Measurements from ENCODE around the gene UNC119B. TPM values are rescaled to one million over a fixed set of nuclear protein-coding genes. Genes with fewer than 3 reads are reported as not detected.

UNC119B gene
- total RNA-seq, 4 donors from 2014 or later = 20.4 to 27.1 (median 22.1) TPM

- Histone ChIP-seq H3K4me1 (no peaks in the 10 kb centered on the region), H3K9me3 (no peaks in the 10 kb centered on the region), H3K36me3 (peaks cover 0 to 58% (median 0%) of the 10 kb centered on the region in 3 donors), H3K4me3 (no peak overlapping the region), H3K27me3 (no peaks in the 10 kb centered on the region), H3K27ac (no peak overlapping the region)
- no peak for TF ChIP-seq CTCF (IDR thresholded peaks at IDR 0.05)
- 82 to 83% methylated on average over 11 of the region's 11 CpGs for WGBS, 2 donors
- no peak for DNase-seq (ENCODE audit: low spot score in 2 of 2)
Measured at GRCh38 chr12:120703311-120703942, 6.8 kb upstream of the UNC119B start.

- peaks cover 0 to 36% (median 0%) of the 10 kb centered on the region in 3 donors for H3K36me3 ChIP-seq
- H3K9me3 ChIP-seq = no peaks in the 10 kb centered on the region
- no peak overlapping the region for H3K27ac ChIP-seq
- H3K4me3 ChIP-seq = no peak overlapping the region
- no peak for TF ChIP-seq CTCF (IDR thresholded peaks at IDR 0.05)
- TF ChIP-seq EP300 (IDR thresholded peaks at IDR 0.05) = no peak
- H3K4me1 ChIP-seq = peaks cover 0 to 7% (median 4%) of the 10 kb centered on the region in 4 donors
- WGBS, 2 donors = 95 to 100% methylated on average over 1 of the region's 1 CpG
- no peak for DNase-seq (ENCODE audit: low spot score in 2 of 2)
- no peaks in the 10 kb centered on the region for H3K27me3 ChIP-seq
Measured at GRCh38 chr12:120705618-120706017, 4.6 kb upstream of the UNC119B start.

GRCh38 chr12:120706029-120706428, 4.2 kb upstream of the UNC119B start:
- Histone ChIP-seq H3K4me3 (no peak overlapping the region), H3K4me1 (peaks cover 0 to 8% (median 5%) of the 10 kb centered on the region in 4 donors), H3K36me3 (peaks cover 0 to 32% (median 0%) of the 10 kb centered on the region in 3 donors), H3K27me3 (no peaks in the 10 kb centered on the region), H3K27ac (no peak overlapping the region), H3K9me3 (no peaks in the 10 kb centered on the region)
- WGBS, 2 donors = 79 to 80% methylated on average over 5 of the region's 5 CpGs
- no peak for DNase-seq (ENCODE audit: low spot score in 2 of 2)
- TF ChIP-seq CTCF (IDR thresholded peaks at IDR 0.05) = no peak
- TF ChIP-seq POLR2A (IDR thresholded peaks at IDR 0.05) = no peak
- no peak for TF ChIP-seq EP300 (IDR thresholded peaks at IDR 0.05)

- no peak for DNase-seq (ENCODE audit: low spot score in 2 of 2)
- Histone ChIP-seq H3K27me3 (no peaks in the 10 kb centered on the region), H3K9me3 (no peaks in the 10 kb centered on the region), H3K4me1 (peaks cover 0 to 30% (median 17%) of the 10 kb centered on the region in 4 donors), H3K36me3 (peaks cover 0 to 11% (median 0%) of the 10 kb centered on the region in 3 donors), H3K27ac (no peak overlapping the region), H3K4me3 (no peak overlapping the region)
- TF ChIP-seq EP300 (IDR thresholded peaks at IDR 0.05) = no peak
- no peak for TF ChIP-seq POLR2A (IDR thresholded peaks at IDR 0.05)
- no peak for TF ChIP-seq CTCF (IDR thresholded peaks at IDR 0.05)
- 43 to 64% methylated on average over 4 of the region's 4 CpGs for WGBS, 2 donors
Measured at GRCh38 chr12:120708651-120709050, 1.6 kb upstream of the UNC119B start.

GRCh38 chr12:120710805-120711296, 593 bp downstream of the UNC119B start:
- Histone ChIP-seq H3K27ac (peak overlapping the region; percentile 80 to 98 (median 90)), H3K4me1 (peaks cover 0 to 34% (median 17%) of the 10 kb centered on the region in 4 donors), H3K4me3 (peak overlapping the region; percentile 59 to 96 (median 78)), H3K9me3 (no peaks in the 10 kb centered on the region), H3K27me3 (no peaks in the 10 kb centered on the region), H3K36me3 (peaks cover 0 to 24% (median 0%) of the 10 kb centered on the region in 3 donors)
- no peak for TF ChIP-seq CTCF (IDR thresholded peaks at IDR 0.05)
- no peak for TF ChIP-seq POLR2A (IDR thresholded peaks at IDR 0.05)
- no peak for TF ChIP-seq EP300 (IDR thresholded peaks at IDR 0.05)
- no peak for DNase-seq (ENCODE audit: low spot score in 2 of 2)
- WGBS, 2 donors = 1 to 2% methylated on average over 22 to 28 of the region's 31 CpGs

Measured in tibial nerve (tissue), 4 donors.